Nephron (organoid): Measurements from ENCODE around the gene PALS1.

Source experiments
- H3K27ac Mint-ChIP-seq, 3 experiments: 2 replicates each; pipeline ENCODE4 v1.8.0; 2020; ENCODE audit warnings: mixed read lengths in 3 of 3, mild to moderate bottlenecking in 2 of 3, moderate library complexity in 1 of 3
- H3K27me3 Mint-ChIP-seq: 2 replicates; pipeline ENCODE4 v1.8.0; 2021; ENCODE audit warnings: low read depth, mild to moderate bottlenecking, moderate library complexity, mixed read lengths
- H3K36me3 Mint-ChIP-seq: 2 replicates; pipeline ENCODE4 v1.8.0; 2020; ENCODE audit warnings: low read depth, mixed read lengths
- H3K4me1 Mint-ChIP-seq: 2 replicates; pipeline ENCODE4 v1.8.0; 2020; ENCODE audit warnings: mixed read lengths
- H3K4me3 Mint-ChIP-seq, 3 experiments: 2 replicates each; pipeline ENCODE4 v1.8.0; 2020; ENCODE audit warnings: mild to moderate bottlenecking in 3 of 3, mixed read lengths in 3 of 3, moderate library complexity in 2 of 3
- H3K9me3 Mint-ChIP-seq: 2 replicates; pipeline ENCODE4 v1.8.0; 2020; ENCODE audit warnings: mixed read lengths
- CTCF ChIP-seq, 3 experiments: fragments of 200-600 bp; sonication (generic); IDR thresholded peaks; one replicate each; pipeline ENCODE4 v1.5.0; 2021; ENCODE audit warnings: antibody characterized with exemption in 3 of 3; ENCODE audit not compliant: unreplicated experiment in 3 of 3

PALS1 gene

GRCh38 chr14:67232621-67233020 is 8.6 kb upstream of the PALS1 start:
- TF ChIP-seq CTCF (IDR thresholded peaks at IDR 0.05; ENCODE audit: unreplicated experiment in 3 of 3): no peak
- H3K4me1 Mint-ChIP-seq: peaks cover 16% of the 10 kb centered on the region
- no peak overlapping the region for H3K4me3 Mint-ChIP-seq
- H3K9me3 Mint-ChIP-seq: no peaks in the 10 kb centered on the region
- H3K27ac Mint-ChIP-seq: peak overlapping the region in 1 of 3 experiments; percentile 8
- H3K36me3 Mint-ChIP-seq: no peaks in the 10 kb centered on the region
- H3K27me3 Mint-ChIP-seq: no peaks in the 10 kb centered on the region

DNA sequence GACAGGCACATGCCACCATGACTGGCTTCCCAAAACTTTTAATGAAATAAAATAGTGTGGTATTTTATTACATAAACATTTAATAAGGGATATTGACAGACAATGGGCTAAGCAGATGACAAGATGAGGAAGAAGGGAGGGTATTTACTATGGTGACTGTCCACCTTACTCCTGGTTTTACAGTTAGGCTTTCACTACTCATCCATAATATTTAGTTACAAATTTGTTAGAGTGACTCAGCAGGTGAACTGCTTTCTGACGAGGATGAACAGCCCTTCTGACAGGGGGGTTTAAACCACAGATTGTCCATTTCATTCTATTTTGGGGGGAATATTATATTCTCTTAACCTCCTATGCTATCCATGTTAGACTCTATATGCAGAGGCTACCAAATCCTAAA is 3.6 kb upstream of the PALS1 start:
- Mint-ChIP-seq H3K27ac (no peak overlapping the region), H3K4me3 (no peak overlapping the region), H3K36me3 (no peaks in the 10 kb centered on the region), H3K9me3 (no peaks in the 10 kb centered on the region), H3K4me1 (peaks cover 14% of the 10 kb centered on the region), H3K27me3 (peaks cover 9% of the 10 kb centered on the region)
- no peak for TF ChIP-seq CTCF (IDR thresholded peaks at IDR 0.05; ENCODE audit: unreplicated experiment in 3 of 3)

GRCh38 chr14:67239582-67239981 is 1.7 kb upstream of the PALS1 start:
- no peak for TF ChIP-seq CTCF (IDR thresholded peaks at IDR 0.05; ENCODE audit: unreplicated experiment in 3 of 3)
- peak overlapping the region; percentile 81 to 94 (median 82) for H3K4me3 Mint-ChIP-seq
- no peak overlapping the region for H3K27ac Mint-ChIP-seq
- peaks cover 9% of the 10 kb centered on the region for H3K27me3 Mint-ChIP-seq
- peaks cover 8% of the 10 kb centered on the region for H3K4me1 Mint-ChIP-seq
- peaks cover 4% of the 10 kb centered on the region for H3K36me3 Mint-ChIP-seq
- no peaks in the 10 kb centered on the region for H3K9me3 Mint-ChIP-seq

- no peaks in the 10 kb centered on the region for H3K9me3 Mint-ChIP-seq
- TF ChIP-seq CTCF (IDR thresholded peaks at IDR 0.05; ENCODE audit: unreplicated experiment in 3 of 3): no peak
Observed at GRCh38 chr14:67240168-67240932, 885 bp upstream of the PALS1 start.

DNA sequence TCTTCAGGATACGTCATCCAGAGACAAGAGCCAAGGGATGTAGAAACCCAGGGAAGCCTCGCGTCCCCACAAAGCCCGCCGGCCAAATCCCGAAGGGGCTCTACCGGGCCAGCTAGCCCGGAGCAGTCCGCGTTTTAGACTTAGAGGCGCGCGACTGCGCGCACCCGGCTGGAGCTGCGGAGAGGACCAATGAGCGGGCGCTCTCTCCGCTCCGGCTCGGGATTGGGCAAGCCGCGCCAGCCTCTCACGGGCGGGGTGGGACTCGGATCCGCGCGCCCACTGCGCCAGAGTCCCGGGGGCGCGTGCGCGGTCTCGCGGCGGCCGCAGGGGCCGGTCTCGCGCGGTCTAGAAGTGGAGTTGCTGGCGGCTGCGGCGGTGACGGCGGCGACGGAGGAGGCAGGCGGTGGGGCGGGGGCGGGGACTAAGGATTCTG is 241 bp upstream of the PALS1 start:
- TF ChIP-seq CTCF (IDR thresholded peaks at IDR 0.05; ENCODE audit: unreplicated experiment in 3 of 3): no peak
- Mint-ChIP-seq H3K9me3 (no peaks in the 10 kb centered on the region), H3K27ac (peak overlapping the region; percentile 59 to 99 (median 87)), H3K4me3 (peak overlapping the region; percentile 81 to 94 (median 82)), H3K27me3 (peaks cover 9% of the 10 kb centered on the region), H3K36me3 (peaks cover 4% of the 10 kb centered on the region), H3K4me1 (peaks cover 8% of the 10 kb centered on the region)

More at GRCh38 chr14:67240168-67240932, 885 bp upstream of the PALS1 start:
- H3K27me3 Mint-ChIP-seq: peaks cover 9% of the 10 kb centered on the region
- peaks cover 4% of the 10 kb centered on the region for H3K36me3 Mint-ChIP-seq
- peaks cover 8% of the 10 kb centered on the region for H3K4me1 Mint-ChIP-seq
- H3K27ac Mint-ChIP-seq: peak overlapping the region; percentile 59 to 99 (median 87)
- H3K4me3 Mint-ChIP-seq: peak overlapping the region; percentile 81 to 94 (median 82)

- no peak for TF ChIP-seq CTCF (IDR thresholded peaks at IDR 0.05; ENCODE audit: unreplicated experiment in 3 of 3)
- peak overlapping the region; percentile 81 to 94 (median 82) for H3K4me3 Mint-ChIP-seq
- H3K9me3 Mint-ChIP-seq: no peaks in the 10 kb centered on the region
- peak overlapping the region; percentile 87 to 99 (median 97) for H3K27ac Mint-ChIP-seq
- H3K4me1 Mint-ChIP-seq: peaks cover 12% of the 10 kb centered on the region
- H3K27me3 Mint-ChIP-seq: peaks cover 9% of the 10 kb centered on the region
- peaks cover 4% of the 10 kb centered on the region for H3K36me3 Mint-ChIP-seq
Observed at GRCh38 chr14:67242168-67242420, 859 bp downstream of the PALS1 start.
